Epithelial cell of esophagus (primary cell): ENCODE results near the gene C3.
"Not testable (repeated sequence)": the region's sequence is repeated elsewhere in the genome, so short reads cannot be mapped to it uniquely, and the experiment has no call there.

Experiments used
- DNase-seq: peaks from one replicate; pipeline ENCODE4 v3.0.0; 2010; ENCODE audit warnings: low read depth
- H3K4me3 ChIP-seq: 2 replicates; pipeline ENCODE4 v1.5.1; 2011; ENCODE audit warnings: mild to moderate bottlenecking, low read length, control low read depth
- TF ChIP-seq, protein P1 (sequence below): IDR thresholded peaks from 2 replicates; pipeline ENCODE4 v1.5.1; 2011; ENCODE audit warnings: low read depth, mild to moderate bottlenecking, low read length, control low read depth, inconsistent platforms; ENCODE audit not compliant: insufficient read depth; ENCODE audit errors: missing control alignments

Gene C3

DNA sequence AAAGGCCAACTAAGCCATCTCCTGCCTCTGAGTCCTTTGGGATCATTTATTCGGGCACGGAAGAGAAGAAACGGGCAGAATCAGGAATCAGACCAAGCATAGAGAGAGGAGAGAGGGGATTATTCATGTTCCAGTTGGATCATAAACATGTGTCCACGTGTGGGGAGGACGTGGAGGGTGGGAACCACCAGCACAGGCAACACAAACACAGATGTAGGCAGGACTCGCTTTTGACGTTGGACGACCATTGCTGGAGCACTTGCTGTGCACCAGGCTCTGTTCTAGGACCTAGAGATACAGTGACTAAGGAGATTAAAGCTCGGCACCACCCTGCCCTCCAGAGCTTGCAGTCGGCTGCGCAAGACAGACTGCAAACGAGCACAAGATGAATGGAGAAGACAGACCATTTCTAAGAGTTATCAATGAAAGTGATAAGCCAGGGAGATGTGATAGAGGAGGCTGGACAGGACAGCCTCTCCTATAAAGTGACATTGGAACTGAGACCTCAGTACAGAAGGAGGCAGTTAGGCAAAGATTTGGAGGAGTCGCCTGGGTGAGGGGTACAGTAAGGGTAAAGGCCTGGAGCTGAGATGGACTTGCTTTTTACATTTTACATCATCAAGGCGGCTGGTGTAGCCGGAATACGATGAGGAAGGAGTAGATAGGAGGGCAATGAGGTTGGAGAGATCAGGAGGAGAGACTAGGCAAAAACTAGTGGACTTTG lies 46.1 kb upstream of the C3 start:
- H3K4me3 ChIP-seq, result peak overlapping the region; percentile 57
- DNase-seq, result peak; percentile 77
- TF ChIP-seq, protein P1, sequence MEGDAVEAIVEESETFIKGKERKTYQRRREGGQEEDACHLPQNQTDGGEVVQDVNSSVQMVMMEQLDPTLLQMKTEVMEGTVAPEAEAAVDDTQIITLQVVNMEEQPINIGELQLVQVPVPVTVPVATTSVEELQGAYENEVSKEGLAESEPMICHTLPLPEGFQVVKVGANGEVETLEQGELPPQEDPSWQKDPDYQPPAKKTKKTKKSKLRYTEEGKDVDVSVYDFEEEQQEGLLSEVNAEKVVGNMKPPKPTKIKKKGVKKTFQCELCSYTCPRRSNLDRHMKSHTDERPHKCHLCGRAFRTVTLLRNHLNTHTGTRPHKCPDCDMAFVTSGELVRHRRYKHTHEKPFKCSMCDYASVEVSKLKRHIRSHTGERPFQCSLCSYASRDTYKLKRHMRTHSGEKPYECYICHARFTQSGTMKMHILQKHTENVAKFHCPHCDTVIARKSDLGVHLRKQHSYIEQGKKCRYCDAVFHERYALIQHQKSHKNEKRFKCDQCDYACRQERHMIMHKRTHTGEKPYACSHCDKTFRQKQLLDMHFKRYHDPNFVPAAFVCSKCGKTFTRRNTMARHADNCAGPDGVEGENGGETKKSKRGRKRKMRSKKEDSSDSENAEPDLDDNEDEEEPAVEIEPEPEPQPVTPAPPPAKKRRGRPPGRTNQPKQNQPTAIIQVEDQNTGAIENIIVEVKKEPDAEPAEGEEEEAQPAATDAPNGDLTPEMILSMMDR, result no peak

DNA sequence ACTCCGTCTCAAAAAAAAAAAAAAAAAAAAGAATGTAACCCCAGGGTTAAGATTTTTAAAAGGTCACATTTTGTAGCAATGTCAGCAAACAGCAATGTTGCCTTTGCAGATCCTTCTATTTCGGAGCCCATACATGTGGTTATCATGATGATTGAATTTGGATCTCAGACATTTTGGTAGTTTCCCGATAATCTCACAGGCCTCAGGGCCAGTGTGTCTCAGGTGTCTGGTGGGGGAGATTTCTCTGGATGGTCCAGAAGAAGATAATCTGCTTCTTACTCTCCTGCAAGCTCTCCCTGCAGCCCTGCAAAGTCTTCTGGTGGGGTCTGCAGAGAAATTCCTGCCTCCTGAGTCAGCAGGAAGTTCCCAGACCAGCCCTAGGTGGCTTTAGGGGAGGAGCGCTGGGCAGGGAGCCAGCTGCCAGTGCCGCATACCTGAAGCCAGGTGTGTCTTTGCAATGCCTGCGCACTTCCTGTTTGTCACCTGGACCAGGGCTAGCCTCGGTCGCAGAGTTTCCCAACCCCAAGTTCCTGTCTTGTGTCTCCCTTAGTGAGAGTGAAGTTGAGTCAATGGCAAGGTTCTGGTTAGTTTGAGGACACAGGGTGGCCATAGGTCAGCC lies 45.4 kb upstream of the C3 start:
- TF ChIP-seq, protein P1, result no peak
- peak overlapping the region; percentile 57 for H3K4me3 ChIP-seq
- DNase-seq, result peak; percentile 95

DNA sequence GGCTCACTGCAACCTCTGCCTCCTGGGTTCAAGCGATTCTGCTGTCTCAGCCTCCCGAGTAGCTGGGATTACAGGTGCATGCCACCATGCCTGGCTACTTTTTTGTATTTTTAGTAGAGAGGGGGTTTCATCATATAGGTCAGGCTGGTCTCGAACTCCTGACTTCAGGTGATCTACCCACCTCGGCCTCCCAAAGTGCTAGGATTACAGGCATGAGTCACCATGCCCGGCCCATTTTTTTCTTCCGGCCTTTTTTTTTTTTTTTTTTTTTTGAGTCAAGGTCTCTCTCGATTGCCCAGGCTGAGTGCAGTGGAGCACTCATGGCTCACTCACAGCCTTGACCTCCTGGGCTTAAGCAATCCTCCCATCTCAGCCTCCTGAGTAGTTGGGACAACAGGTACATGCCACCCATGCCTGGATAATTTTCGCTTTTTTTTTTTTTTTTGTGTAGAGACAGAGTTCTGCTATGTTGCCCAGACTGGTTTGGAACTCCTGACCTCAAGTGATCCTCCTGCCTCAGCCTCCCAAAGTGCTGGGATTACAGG lies 41.9 kb upstream of the C3 start:
- H3K4me3 ChIP-seq, result not testable (repeated sequence)
- DNase-seq, result peak; percentile 36

DNA sequence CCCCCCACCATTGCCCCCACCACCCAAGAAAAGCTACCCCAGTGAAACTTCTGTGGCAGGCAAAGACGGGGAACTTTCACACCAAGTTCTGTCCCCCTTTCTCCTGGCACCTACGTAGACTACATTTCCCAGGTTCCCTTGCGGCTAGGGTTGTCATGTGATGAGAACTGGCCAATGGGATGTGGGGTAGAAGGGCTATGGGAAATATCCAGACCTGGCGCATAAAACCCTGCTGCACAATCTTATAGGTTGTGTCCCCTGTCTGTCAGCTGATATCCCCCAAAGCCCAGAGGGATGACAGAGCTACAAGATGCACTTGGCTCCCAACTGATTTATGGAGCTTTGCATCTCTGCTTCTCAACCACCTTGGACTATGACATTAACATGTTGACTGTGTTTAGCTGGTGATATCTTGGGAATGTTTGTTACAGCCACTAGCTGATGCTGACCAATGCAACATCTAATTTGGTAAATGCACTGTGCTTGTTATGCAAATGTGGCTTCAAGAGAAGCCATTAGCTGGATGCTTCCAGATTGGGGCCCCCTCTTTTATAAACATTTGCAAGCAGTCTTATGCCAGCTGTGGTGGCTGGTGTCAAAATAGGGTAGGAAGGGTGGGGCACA lies 40.7 kb upstream of the C3 start:
- DNase-seq, result no peak
- TF ChIP-seq, protein P1, result no peak
- H3K4me3 ChIP-seq, result no peak overlapping the region

DNA sequence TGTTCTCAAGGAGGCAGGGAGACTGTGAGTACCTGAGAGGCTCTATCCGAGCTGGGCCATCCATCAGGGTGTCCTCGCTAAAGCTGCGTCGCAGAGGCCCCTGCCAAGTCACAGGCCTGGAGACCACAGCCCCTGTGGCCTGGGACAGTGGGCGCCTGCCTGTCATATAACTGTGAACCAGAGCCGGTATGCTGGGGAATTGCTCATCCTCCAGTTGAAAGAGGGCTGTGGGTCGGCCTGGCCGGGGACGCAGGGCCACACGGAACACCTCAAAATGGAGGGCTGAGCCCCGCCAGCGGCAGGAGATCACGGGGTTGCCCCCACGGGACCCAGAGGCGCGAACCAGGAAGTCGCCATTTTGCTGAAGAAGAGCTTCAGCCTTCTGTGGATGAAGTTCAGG lies 40.2 kb upstream of the C3 start:
- no peak overlapping the region for H3K4me3 ChIP-seq
- TF ChIP-seq, protein P1, result no peak
- DNase-seq, result no peak

DNA sequence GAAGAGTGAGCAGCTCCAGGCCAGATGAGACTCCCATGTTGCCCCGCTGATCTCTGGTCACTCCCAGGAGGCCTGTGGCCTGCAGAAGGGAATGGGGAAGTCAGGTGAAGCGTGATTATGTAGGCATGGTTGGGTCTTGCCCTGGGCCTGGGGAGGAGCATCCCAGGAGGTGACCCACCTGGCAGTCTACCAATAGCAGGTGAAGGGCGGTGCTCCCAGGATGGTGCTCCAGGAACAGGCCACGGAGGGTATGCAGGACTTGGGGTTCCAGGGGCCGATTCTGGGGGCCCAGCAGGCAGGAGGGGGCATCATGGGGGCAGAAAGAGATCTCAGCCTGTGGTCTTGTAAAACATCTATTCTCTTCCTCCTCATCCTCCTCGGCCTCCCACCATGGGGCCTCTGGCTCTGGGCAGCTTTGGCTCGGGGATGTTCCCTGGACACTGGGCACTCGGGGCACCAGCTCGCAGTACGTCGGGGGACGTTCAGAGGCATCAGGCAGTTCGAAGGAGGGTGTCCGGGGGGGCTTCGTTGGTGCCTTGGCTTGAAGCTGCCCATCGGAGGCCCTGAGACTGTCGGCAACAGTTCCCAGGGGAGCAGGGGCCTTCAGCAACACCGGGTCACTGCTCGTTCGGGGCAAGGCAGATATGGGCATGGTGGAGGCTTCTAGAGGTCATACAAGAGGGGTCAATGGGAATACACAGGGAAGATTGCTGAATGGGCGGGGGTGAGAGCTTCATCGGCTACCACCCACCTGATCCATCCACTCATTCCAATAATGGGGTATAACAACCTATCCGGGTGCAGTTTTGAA lies 34.4 kb upstream of the C3 start:
- no peak for DNase-seq
- TF ChIP-seq, protein P1, result no peak

DNA sequence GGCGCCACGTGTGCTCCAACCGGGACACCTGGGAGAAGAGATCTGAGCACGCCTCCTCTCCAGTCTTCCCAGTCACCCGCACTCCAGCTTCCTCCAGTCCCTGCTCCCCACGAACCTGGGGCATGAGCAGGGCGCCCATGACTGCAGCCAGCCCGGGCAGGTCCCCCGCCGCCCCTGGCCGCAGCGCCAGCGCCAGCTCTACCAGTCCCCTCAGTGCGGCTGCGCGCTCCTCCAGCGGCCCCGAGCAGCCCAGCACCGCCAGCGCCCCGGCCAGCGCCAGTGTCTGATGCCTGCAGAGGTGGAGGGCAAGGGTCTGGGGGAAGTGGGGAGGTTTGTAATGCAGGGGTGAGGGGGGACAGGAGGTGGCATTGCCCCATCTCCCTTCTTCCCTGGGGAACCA lies 33.7 kb upstream of the C3 start:
- no peak overlapping the region for H3K4me3 ChIP-seq
- TF ChIP-seq, protein P1, result no peak

More for the DNA sequence above, 34.4 kb upstream of the C3 start:
- H3K4me3 ChIP-seq, result no peak overlapping the region

More for the DNA sequence above, 33.7 kb upstream of the C3 start:
- no peak for DNase-seq
